HCT116 (cell line): Measurements from ENCODE around the gene EHD1.
A peak's percentile ranks its signal among the peaks of the same experiment; 100 is the strongest.

Source experiments
- EGR1 ChIP-seq: IDR thresholded peaks from 2 replicates; pipeline ENCODE4 v1.6.1; 2012; ENCODE audit warnings: low read depth
- ELF1 ChIP-seq: IDR thresholded peaks from 2 replicates; pipeline ENCODE4 v1.6.1; 2012; ENCODE audit warnings: low read depth, borderline replicate concordance
- EZH2 ChIP-seq: fragments of 200-600 bp; sonication (generic); IDR thresholded peaks from 2 replicates; pipeline ENCODE4 v1.6.1; 2017; ENCODE audit warnings: antibody characterized with exemption, mixed run types
- POLR2AphosphoS5 ChIP-seq: IDR thresholded peaks from 2 replicates; pipeline ENCODE4 v1.6.1; 2011; ENCODE audit warnings: mild to moderate bottlenecking, low read depth, low read length, moderate library complexity
- RAD21 ChIP-seq: IDR thresholded peaks from 2 replicates; pipeline ENCODE4 v1.6.1; 2012; ENCODE audit warnings: low read depth, mild to moderate bottlenecking
- YY1 ChIP-seq: IDR thresholded peaks from 2 replicates; pipeline ENCODE4 v1.6.1; 2011; ENCODE audit warnings: low read length, low read depth, moderate library complexity, mild to moderate bottlenecking; ENCODE audit not compliant: insufficient replicate concordance; ENCODE audit errors: extremely low read depth
- ZFX ChIP-seq: fragments of 450-650 bp; IDR thresholded peaks from 2 replicates; pipeline ENCODE4 v1.6.1; 2017
- TF ChIP-seq, protein P1 (sequence below), 3 experiments: fragments of 200-600 bp in 1 of 3; sonication (generic) in 1 of 3; IDR thresholded peaks in 2 of 3; conservative IDR thresholded peaks in 1 of 3; 2 replicates each; pipeline ENCODE4 v1.5.1; 2012 to 2017; ENCODE audit warnings: low read depth in 2 of 3, low read length in 2 of 3, antibody characterized with exemption in 1 of 3, borderline replicate concordance in 1 of 3, control low read depth in 1 of 3, mild to moderate bottlenecking in 1 of 3, mixed read lengths in 1 of 3, mixed run types in 1 of 3, moderate library complexity in 1 of 3; ENCODE audit not compliant: insufficient read depth in 1 of 3
- TF ChIP-seq, protein P2 (sequence below): IDR thresholded peaks from 2 replicates; pipeline ENCODE4 v1.6.1; 2012
- TF ChIP-seq, protein P3 (sequence below): IDR thresholded peaks from 2 replicates; pipeline ENCODE4 v1.6.1; 2012; ENCODE audit warnings: low read depth

DNA sequence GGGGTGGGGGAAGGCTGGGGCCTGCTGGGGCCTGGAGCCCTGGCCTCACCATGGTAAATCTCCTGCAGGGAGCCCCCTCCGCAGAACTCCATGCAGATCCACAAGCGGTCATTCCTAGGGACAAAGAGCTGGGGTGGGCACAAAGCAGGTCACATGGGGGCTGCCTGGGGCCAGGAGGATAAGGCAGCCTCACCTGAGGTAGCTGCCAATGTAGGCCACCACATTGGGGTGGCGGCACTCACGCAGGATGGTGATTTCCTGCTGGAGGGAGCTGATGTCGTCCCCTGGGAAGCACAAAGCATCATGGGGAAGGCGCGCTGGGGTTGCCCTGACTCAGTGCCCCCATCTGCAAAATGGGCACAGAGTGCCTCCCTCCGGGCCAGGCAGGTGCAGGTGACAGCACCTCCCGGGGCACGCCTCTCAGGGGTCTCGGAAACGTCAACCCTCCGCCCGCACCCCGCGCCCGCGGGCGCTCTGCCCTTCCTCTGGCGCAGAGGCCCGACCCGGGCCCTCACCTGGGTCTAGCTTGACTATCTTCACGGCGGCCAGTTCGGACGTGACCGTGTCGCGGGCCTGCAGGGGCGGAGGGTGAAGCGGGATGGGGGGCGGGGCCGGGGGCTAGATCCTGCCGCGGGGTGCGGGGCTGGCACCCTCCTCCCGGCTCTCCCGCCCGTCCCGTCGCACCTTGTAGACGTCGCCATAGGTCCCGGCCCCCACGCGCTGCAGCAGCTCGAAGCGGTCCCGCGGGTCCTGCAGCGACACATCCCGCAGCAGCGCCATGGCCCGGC is 75.9 kb downstream of the EHD1 start:
- TF ChIP-seq POLR2AphosphoS5 (0 out of 2 replicates have a peak, but pooled peaks have one; percentile 29), ELF1 (no peak), YY1 (no peak), EGR1 (no peak), ZFX (peak; percentile 48; the same call in 1 of the 2 replicates), RAD21 (no peak), EZH2 (no peak)
- TF ChIP-seq, protein P1, sequence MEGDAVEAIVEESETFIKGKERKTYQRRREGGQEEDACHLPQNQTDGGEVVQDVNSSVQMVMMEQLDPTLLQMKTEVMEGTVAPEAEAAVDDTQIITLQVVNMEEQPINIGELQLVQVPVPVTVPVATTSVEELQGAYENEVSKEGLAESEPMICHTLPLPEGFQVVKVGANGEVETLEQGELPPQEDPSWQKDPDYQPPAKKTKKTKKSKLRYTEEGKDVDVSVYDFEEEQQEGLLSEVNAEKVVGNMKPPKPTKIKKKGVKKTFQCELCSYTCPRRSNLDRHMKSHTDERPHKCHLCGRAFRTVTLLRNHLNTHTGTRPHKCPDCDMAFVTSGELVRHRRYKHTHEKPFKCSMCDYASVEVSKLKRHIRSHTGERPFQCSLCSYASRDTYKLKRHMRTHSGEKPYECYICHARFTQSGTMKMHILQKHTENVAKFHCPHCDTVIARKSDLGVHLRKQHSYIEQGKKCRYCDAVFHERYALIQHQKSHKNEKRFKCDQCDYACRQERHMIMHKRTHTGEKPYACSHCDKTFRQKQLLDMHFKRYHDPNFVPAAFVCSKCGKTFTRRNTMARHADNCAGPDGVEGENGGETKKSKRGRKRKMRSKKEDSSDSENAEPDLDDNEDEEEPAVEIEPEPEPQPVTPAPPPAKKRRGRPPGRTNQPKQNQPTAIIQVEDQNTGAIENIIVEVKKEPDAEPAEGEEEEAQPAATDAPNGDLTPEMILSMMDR (IDR thresholded peaks at IDR 0.05 in 2 of 3, conservative IDR thresholded peaks at IDR 0.05 in 1 of 3; ENCODE audit: borderline replicate concordance in 1 of 3, insufficient read depth in 1 of 3, low read depth in 2 of 3, low read length in 2 of 3), result no peak
- TF ChIP-seq, protein P2, sequence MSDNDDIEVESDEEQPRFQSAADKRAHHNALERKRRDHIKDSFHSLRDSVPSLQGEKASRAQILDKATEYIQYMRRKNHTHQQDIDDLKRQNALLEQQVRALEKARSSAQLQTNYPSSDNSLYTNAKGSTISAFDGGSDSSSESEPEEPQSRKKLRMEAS, result no peak
- TF ChIP-seq, protein P3, sequence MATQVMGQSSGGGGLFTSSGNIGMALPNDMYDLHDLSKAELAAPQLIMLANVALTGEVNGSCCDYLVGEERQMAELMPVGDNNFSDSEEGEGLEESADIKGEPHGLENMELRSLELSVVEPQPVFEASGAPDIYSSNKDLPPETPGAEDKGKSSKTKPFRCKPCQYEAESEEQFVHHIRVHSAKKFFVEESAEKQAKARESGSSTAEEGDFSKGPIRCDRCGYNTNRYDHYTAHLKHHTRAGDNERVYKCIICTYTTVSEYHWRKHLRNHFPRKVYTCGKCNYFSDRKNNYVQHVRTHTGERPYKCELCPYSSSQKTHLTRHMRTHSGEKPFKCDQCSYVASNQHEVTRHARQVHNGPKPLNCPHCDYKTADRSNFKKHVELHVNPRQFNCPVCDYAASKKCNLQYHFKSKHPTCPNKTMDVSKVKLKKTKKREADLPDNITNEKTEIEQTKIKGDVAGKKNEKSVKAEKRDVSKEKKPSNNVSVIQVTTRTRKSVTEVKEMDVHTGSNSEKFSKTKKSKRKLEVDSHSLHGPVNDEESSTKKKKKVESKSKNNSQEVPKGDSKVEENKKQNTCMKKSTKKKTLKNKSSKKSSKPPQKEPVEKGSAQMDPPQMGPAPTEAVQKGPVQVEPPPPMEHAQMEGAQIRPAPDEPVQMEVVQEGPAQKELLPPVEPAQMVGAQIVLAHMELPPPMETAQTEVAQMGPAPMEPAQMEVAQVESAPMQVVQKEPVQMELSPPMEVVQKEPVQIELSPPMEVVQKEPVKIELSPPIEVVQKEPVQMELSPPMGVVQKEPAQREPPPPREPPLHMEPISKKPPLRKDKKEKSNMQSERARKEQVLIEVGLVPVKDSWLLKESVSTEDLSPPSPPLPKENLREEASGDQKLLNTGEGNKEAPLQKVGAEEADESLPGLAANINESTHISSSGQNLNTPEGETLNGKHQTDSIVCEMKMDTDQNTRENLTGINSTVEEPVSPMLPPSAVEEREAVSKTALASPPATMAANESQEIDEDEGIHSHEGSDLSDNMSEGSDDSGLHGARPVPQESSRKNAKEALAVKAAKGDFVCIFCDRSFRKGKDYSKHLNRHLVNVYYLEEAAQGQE, result no peak
